Activated CD8-positive, alpha-beta memory T cell treated with anti-CD3 and anti-CD28 coated beads, Interleukin-2, amount 50 U/mL, for 4 hours (primary cell): ENCODE data around the gene PRKACA.

ENCODE experiments used
- DNase-seq: peaks from one replicate; pipeline ENCODE4 v3.0.0-alpha.2; 2020

Gene PRKACA

DNA sequence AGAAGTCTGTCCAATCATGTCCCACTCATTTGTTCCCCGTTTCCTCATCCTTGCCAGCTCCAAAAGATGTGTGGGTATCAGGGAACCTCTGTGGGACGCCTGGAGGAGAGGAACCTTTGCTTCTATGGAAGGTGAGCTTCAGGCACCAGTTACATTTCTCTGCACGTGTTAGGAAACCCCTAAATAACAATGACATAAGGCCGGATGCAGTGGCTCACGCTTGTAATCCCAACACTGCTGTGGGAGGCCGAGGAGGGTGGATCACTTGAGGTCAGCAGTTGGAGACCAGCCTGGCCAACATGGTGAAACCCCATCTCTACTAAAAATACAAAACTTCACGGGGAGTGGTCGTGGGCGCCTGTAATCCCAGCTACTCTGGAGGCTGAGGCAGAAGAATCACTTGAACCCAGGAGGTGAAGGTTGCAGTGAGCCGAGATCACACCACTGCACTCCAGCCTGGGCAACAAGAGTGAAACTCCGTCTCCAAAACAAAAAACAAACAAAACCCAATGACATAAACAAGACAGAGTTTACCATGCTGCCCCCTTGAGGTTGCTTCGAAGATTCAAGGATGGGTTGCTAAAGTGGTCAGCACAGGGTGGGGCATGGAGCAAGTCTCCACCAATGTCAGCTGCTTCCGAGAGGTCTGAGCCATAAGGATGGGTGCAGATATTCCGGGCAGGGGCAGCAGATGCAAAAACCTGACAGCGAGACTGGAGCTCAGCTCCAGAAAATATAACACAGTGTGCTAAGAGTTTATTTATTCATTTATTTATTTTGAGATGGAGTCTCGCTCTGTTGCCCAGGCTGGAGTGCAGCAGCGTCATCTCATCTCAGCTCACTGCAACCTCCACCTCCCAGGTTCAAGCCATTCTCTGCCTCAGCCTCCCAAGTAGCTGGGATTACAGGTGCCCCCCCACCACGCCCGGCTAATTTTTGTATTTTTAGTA, 74.6 kb downstream of the PRKACA start:
- peak; percentile 33 for DNase-seq
